Muscle of leg (tissue), 11 donors: ENCODE results near the gene CDH4. TPM values are rescaled to one million over a fixed set of nuclear protein-coding genes. Genes with fewer than 3 reads are reported as not detected.

ENCODE experiments used
- DNase-seq: peaks from one replicate; pipeline ENCODE4 v3.0.0; 2013
- H3K27ac ChIP-seq: one replicate; pipeline ENCODE4 v1.5.1; 2013; ENCODE audit warnings: mild to moderate bottlenecking, low read length, control low read depth
- H3K27me3 ChIP-seq: one replicate; pipeline ENCODE4 v1.6.1; 2013; ENCODE audit warnings: low read length; ENCODE audit not compliant: control insufficient read depth, insufficient read depth
- H3K36me3 ChIP-seq: one replicate; pipeline ENCODE4 v1.6.1; 2013; ENCODE audit warnings: low read length; ENCODE audit not compliant: control insufficient read depth, insufficient read depth
- H3K4me1 ChIP-seq: one replicate; pipeline ENCODE4 v1.6.1; 2013; ENCODE audit warnings: low read length; ENCODE audit not compliant: control insufficient read depth, insufficient read depth
- H3K4me3 ChIP-seq: one replicate; pipeline ENCODE4 v1.5.1; 2013; ENCODE audit warnings: low read length, control low read depth
- H3K9me3 ChIP-seq: replicated peaks from 2 replicates; pipeline ENCODE4 v1.6.1; 2013; ENCODE audit warnings: low read depth, low read length; ENCODE audit not compliant: control insufficient read depth
- WGBS: methylation state at CpG from one replicate; pipeline ENCODE4 v1.1.5; 2013; ENCODE audit warnings: missing lambda C conversion rate; ENCODE audit not compliant: insufficient coverage; 5-methylcytosine and 5-hydroxymethylcytosine counted together
- polyA plus RNA-seq, 8 donors: library from polyadenylated mRNA; unstranded; fragments of 120-200 nt; gene quantifications; one replicate each; pipeline versions ENCODE4 v1.2.1 to v1.2.3, GENCODE V29; 2013; ENCODE audit warnings: inconsistent platforms in 1 of 8, low replicate concordance in 1 of 8; ENCODE audit not compliant: insufficient read length in 8 of 8, insufficient read depth in 1 of 8
- total RNA-seq: library from RNA; stranded (reverse); fragments of 120-200 nt; gene quantifications from one replicate; pipeline ENCODE4 v1.2.4, GENCODE V29; 2013

The CDH4 gene
- total and polyA plus RNA-seq, 9 donors: 0.66 to 1.4 (median 1.2) TPM

DNA sequence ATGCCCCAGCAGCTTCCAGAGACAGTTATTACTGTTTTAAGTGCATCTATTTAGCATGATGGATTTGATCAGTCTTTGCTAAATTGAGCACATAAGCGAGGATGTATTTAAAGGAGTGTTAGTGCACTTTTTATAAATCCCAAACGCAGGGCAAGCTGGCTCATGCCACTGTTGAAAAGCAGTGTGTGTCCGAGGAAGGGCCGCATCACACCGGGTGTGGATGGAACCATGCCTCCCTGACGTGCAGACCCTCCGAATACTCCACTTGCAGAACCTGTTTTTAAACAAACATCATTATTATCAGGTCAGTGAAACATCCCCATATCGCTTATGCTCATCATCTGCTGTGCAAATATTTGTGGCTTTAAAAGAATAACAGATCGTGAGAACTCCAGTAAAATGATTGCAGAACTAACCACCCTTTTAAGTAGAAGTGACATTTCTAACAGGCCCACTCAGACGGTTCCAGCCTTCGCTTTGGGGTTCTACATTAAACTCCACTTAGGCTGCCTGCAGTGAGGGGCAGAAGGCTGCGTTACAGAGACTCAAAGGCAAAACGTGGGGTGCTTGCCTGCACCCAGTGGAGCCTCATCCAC is 190.1 kb downstream of the CDH4 start:
- H3K27ac ChIP-seq: no peak overlapping the region
- no peaks in the 10 kb centered on the region for H3K4me1 ChIP-seq
- no peak for DNase-seq
- H3K9me3 ChIP-seq: no peaks in the 10 kb centered on the region
- H3K36me3 ChIP-seq: no peaks in the 10 kb centered on the region
- WGBS: 34% methylated on average over 4 of the region's 13 CpGs
- H3K27me3 ChIP-seq: peaks cover 10% of the 10 kb centered on the region
- no peak overlapping the region for H3K4me3 ChIP-seq

GRCh38 chr20:61442718-61443117 is 190.7 kb downstream of the CDH4 start:
- 20% methylated on average over 3 of the region's 6 CpGs for WGBS
- H3K4me1 ChIP-seq: no peaks in the 10 kb centered on the region
- no peak overlapping the region for H3K4me3 ChIP-seq

DNA sequence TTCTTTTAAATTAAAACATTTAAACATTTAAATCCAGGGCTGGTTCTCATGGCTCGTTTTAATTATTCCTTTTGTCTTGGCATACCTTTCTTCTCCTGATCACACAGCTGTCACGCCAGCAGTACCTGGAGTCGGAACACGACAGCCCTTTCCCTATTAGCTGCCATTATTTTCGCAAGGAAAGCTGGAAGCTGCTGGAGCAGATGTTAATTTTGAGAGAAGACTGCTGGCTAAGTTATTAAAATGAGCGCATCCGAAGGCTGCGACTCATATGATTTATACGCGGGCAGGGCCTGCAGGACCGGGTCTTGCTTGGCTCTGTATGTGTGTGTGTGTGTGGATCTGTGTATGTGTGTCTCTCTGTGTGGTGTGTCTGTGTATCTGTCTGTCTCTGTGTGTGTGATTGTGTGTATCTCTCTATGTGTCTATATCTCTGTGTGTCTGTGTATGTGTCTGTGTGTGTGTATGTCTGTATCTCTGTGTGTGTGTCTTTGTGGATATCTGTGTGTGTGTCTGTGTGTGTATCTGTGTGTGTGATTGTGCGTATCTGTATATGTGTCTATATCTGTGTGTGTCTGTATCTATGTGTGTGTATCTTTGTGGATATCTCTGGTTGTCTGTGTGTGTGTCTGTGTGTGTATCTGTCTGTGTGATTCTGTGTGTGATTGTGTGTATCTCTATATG is 191.5 kb downstream of the CDH4 start:
- Histone ChIP-seq H3K4me1 (no peaks in the 10 kb centered on the region), H3K27me3 (peaks cover 3% of the 10 kb centered on the region), H3K9me3 (no peaks in the 10 kb centered on the region), H3K36me3 (no peaks in the 10 kb centered on the region), H3K27ac (no peak overlapping the region), H3K4me3 (no peak overlapping the region)
- DNase-seq: no peak
- 45% methylated on average over 7 of the region's 12 CpGs for WGBS

More at GRCh38 chr20:61442718-61443117, 190.7 kb downstream of the CDH4 start:
- H3K36me3 ChIP-seq: no peaks in the 10 kb centered on the region
- no peaks in the 10 kb centered on the region for H3K9me3 ChIP-seq
- peaks cover 6% of the 10 kb centered on the region for H3K27me3 ChIP-seq
- DNase-seq: no peak
- no peak overlapping the region for H3K27ac ChIP-seq

DNA sequence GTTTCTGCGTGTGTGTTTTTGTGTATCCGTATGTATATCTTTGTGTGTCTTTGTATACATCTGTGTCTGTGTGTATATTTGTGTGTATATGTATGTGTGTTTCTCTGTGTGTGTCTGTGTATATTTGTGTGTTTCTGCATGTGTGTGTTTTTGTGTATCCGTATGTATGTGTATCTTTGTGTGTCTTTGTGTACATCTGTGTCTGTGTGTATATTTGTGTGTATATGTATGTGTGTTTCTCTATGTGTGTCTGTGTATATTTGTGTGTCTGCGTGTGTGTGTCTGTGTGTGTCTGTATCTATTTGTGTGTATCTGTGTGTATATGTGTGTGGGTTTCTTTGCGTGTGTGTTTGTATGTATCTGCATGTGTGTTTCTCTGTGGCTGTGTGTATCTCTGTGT is 192.6 kb downstream of the CDH4 start:
- no peaks in the 10 kb centered on the region for H3K4me1 ChIP-seq
- WGBS: 76% methylated on average over 5 of the region's 5 CpGs
- no peak overlapping the region for H3K4me3 ChIP-seq
- H3K27ac ChIP-seq: no peak overlapping the region
- DNase-seq: no peak
- no peaks in the 10 kb centered on the region for H3K36me3 ChIP-seq
- H3K9me3 ChIP-seq: no peaks in the 10 kb centered on the region
- H3K27me3 ChIP-seq: peaks cover 3% of the 10 kb centered on the region

DNA sequence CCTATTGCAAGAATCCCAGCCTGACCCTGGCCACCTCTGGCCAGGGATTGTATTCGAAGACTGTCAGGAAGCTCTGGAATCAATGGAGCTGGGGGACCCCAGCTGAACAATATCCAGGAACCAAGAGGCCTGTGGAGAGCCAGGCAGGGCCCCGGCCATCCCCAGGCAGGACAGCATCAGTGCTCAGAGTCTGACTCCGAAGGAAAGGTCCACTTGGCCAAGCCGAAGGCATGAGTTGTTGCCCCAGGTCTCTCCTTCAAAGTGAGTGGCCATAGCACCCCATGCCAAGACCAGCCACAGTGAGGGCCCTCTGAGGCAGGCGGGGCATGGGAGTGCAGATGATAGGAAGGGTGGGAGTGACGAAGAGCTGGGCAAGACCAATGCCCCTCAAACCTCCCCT is 193.1 kb downstream of the CDH4 start:
- no peak overlapping the region for H3K4me3 ChIP-seq
- no peaks in the 10 kb centered on the region for H3K36me3 ChIP-seq
- no peak for DNase-seq
- no peak overlapping the region for H3K27ac ChIP-seq
- peaks cover 3% of the 10 kb centered on the region for H3K27me3 ChIP-seq
- WGBS: 36% methylated on average over 3 of the region's 6 CpGs
- H3K4me1 ChIP-seq: no peaks in the 10 kb centered on the region
- no peaks in the 10 kb centered on the region for H3K9me3 ChIP-seq

DNA sequence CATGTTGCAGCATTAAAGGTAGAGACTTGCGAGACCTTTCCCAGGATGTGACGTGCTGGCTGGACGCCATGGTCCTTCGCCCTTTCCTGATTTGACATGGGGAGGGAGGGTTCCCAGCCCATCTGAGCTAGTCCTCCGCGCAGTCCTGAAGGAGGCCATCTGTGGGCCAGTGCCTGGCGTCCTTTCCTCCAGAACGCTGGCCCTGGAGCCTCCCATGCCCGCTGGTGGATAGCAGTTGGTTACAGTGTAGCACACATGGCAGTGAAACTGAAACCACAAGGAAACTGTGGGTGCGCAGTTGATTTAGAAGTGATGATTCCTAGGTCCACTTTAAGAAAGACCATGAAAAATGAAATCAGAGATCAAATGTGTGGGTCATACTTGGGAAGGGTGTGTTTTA is 193.7 kb downstream of the CDH4 start:
- 85% methylated on average over 9 of the region's 10 CpGs for WGBS
- Histone ChIP-seq H3K27me3 (peaks cover 3% of the 10 kb centered on the region), H3K4me3 (no peak overlapping the region)

GRCh38 chr20:61447952-61448351 is 195.9 kb downstream of the CDH4 start:
- Histone ChIP-seq H3K4me1 (no peaks in the 10 kb centered on the region), H3K36me3 (no peaks in the 10 kb centered on the region), H3K4me3 (no peak overlapping the region), H3K27ac (no peak overlapping the region), H3K9me3 (no peaks in the 10 kb centered on the region), H3K27me3 (peaks cover 2% of the 10 kb centered on the region)
- DNase-seq: no peak
- WGBS: 20% methylated on average over 1 of the region's 6 CpGs

More for the DNA sequence above, 193.7 kb downstream of the CDH4 start:
- Histone ChIP-seq H3K36me3 (no peaks in the 10 kb centered on the region), H3K4me1 (no peaks in the 10 kb centered on the region), H3K27ac (no peak overlapping the region), H3K9me3 (no peaks in the 10 kb centered on the region)
- DNase-seq: no peak

- Histone ChIP-seq H3K27ac (no peak overlapping the region), H3K36me3 (no peaks in the 10 kb centered on the region), H3K9me3 (no peaks in the 10 kb centered on the region), H3K27me3 (peaks cover 2% of the 10 kb centered on the region), H3K4me3 (no peak overlapping the region), H3K4me1 (no peaks in the 10 kb centered on the region)
- no peak for DNase-seq
- WGBS: 86% methylated on average over 5 of the region's 13 CpGs
Measured at GRCh38 chr20:61448386-61448785, 196.3 kb downstream of the CDH4 start.

DNA sequence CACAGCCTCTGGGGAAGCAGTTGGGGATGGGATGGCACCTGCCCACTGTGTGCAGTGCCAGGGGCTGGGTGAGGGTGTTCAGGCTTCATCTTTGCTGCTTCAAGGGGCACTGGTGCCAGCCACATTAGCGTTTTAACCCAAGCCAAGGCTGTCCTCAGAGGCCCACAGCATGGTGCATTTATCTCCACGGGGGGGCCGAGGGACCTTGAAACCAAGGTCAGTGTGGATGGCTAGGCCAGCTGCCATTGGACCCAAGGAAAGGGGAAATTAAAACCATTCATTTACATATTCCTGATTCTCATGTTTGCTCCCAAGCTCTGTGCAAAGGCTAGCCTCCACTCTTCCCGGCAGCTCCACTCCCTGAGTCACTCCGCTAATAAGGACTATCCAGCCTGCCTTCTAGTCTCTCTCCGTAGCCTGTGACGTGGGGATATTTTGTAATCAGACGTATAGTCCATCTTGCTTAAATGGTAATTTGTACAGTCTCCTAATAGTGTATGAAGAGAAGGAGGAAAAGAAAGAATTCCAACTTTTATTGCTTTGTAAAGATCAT is 197.1 kb downstream of the CDH4 start:
- no peak for DNase-seq
- Histone ChIP-seq H3K9me3 (no peaks in the 10 kb centered on the region), H3K36me3 (no peaks in the 10 kb centered on the region), H3K27me3 (peaks cover 2% of the 10 kb centered on the region), H3K4me1 (no peaks in the 10 kb centered on the region), H3K27ac (no peak overlapping the region), H3K4me3 (no peak overlapping the region)
- 60% methylated on average over 2 of the region's 8 CpGs for WGBS

- H3K36me3 ChIP-seq: no peaks in the 10 kb centered on the region
- H3K27me3 ChIP-seq: peaks cover 2% of the 10 kb centered on the region
- no peak overlapping the region for H3K27ac ChIP-seq
- no peak for DNase-seq
- no CpG with 5 or more reads among the region's 2 CpGs for WGBS
- H3K4me1 ChIP-seq: no peaks in the 10 kb centered on the region
- H3K4me3 ChIP-seq: no peak overlapping the region
- H3K9me3 ChIP-seq: no peaks in the 10 kb centered on the region
Measured at GRCh38 chr20:61449916-61450315, 197.9 kb downstream of the CDH4 start.
